Ascending aorta (tissue), 2 donors: ENCODE data around the gene TAF11L6. TPM values are rescaled to one million over a fixed set of nuclear protein-coding genes. Genes with fewer than 3 reads are reported as not detected.
"Not testable (repeated sequence)": the region's sequence is repeated elsewhere in the genome, so short reads cannot be mapped to it uniquely, and the experiment has no call there.

Experiments
- DNase-seq, 2 donors: peaks; one replicate each; pipeline ENCODE4 v3.0.0-alpha.2; 2019; ENCODE audit warnings: low spot score in 2 of 2
- H3K27ac ChIP-seq, 2 donors: fragments of 200-600 bp; sonication (generic); one replicate each; pipeline ENCODE4 v1.5.1; 2016 to 2017; ENCODE audit warnings: mild to moderate bottlenecking in 1 of 2
- H3K27me3 ChIP-seq: fragments of 200-600 bp; sonication (generic); one replicate; pipeline ENCODE4 v1.5.1; 2017
- H3K36me3 ChIP-seq, 2 donors: fragments of 200-600 bp; sonication (generic); one replicate each; pipeline ENCODE4 v1.5.1; 2016
- H3K4me1 ChIP-seq, 2 donors: fragments of 200-600 bp; sonication (generic); one replicate each; pipeline ENCODE4 v1.5.1; 2016 to 2017; ENCODE audit warnings: mild to moderate bottlenecking in 1 of 2
- H3K4me3 ChIP-seq, 2 donors: fragments of 200-600 bp; sonication (generic); one replicate each; pipeline ENCODE4 v1.5.1; 2016 to 2017; ENCODE audit warnings: mild to moderate bottlenecking in 1 of 2
- H3K9me3 ChIP-seq, 2 donors: fragments of 200-600 bp; sonication (generic); one replicate each; pipeline ENCODE4 v1.5.1; 2016
- intact Hi-C: fragments of 100-400 bp; cut with DNase I; formaldehyde crosslinking; loops from one replicate; pipeline ENCODE4 v1.15.1; 2023
- total RNA-seq: library from RNA; depleted of rRNA; stranded (reverse); fragments of >200 nt; gene quantifications from one replicate; pipeline ENCODE4 v1.1.0, GENCODE V29; 2016
- TF ChIP-seq, protein P1 (sequence below), 3 experiments: fragments of 200-600 bp in 2 of 3; fragments of 450-650 bp in 1 of 3; sonication (generic) in 2 of 3; IDR thresholded peaks; one replicate each; pipeline ENCODE4 v1.5.1; 2016 to 2019; ENCODE audit warnings: antibody characterized with exemption in 3 of 3, mild to moderate bottlenecking in 1 of 3, moderate library complexity in 1 of 3

TAF11L6 gene
- not detected for total RNA-seq

GRCh38 chr5:17528369-17528768, at the start of gene TAF11L6:
TSS of gene TAF11L6 (plus strand) at chr5:17528669.
- H3K4me3 ChIP-seq, H3K9me3 ChIP-seq, H3K27me3 ChIP-seq, H3K36me3 ChIP-seq, intact Hi-C loops, H3K27ac ChIP-seq, DNase-seq, H3K4me1 ChIP-seq: not testable (repeated sequence)

GRCh38 chr5:17481378-17481777, 47.1 kb upstream of the TAF11L6 start:
- Histone ChIP-seq H3K9me3 (no peaks in the 10 kb centered on the region), H3K36me3 (no peaks in the 10 kb centered on the region), H3K27ac (no peak overlapping the region), H3K4me3 (no peak overlapping the region), H3K27me3 (no peaks in the 10 kb centered on the region), H3K4me1 (no peaks in the 10 kb centered on the region)
- no peak for DNase-seq
- intact Hi-C loops: loop anchor here (10.0 kb wide), 1 partner anchor 267 kb away; the partner anchor contains the start of gene BASP1
- TF ChIP-seq, protein P1, sequence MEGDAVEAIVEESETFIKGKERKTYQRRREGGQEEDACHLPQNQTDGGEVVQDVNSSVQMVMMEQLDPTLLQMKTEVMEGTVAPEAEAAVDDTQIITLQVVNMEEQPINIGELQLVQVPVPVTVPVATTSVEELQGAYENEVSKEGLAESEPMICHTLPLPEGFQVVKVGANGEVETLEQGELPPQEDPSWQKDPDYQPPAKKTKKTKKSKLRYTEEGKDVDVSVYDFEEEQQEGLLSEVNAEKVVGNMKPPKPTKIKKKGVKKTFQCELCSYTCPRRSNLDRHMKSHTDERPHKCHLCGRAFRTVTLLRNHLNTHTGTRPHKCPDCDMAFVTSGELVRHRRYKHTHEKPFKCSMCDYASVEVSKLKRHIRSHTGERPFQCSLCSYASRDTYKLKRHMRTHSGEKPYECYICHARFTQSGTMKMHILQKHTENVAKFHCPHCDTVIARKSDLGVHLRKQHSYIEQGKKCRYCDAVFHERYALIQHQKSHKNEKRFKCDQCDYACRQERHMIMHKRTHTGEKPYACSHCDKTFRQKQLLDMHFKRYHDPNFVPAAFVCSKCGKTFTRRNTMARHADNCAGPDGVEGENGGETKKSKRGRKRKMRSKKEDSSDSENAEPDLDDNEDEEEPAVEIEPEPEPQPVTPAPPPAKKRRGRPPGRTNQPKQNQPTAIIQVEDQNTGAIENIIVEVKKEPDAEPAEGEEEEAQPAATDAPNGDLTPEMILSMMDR (IDR thresholded peaks at IDR 0.05): no peak

DNA sequence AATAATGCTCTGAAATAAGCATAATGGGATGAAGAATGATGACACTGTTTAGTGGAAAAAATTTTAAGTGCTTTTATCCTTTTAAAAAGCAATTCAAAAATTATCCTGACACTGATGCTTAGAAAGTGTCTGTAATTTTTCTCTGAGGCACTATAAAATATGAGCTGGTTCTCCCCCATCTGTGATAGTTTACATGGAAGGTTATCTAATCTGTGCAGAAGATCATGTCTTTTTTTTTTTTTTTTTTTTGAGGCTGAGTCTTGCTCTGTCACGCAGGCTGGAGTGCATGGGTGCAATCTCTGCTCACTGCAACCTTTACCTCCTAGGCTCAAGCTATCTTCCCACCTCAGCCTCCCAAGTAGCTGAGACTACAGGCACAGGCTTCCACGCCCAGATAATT, 45.7 kb upstream of the TAF11L6 start:
- no peak for DNase-seq
- no peak overlapping the region for H3K27ac ChIP-seq
- TF ChIP-seq, protein P1 (IDR thresholded peaks at IDR 0.05): no peak
- no peaks in the 10 kb centered on the region for H3K4me1 ChIP-seq
- no peak overlapping the region for H3K4me3 ChIP-seq
- H3K27me3 ChIP-seq: no peaks in the 10 kb centered on the region
- no peaks in the 10 kb centered on the region for H3K9me3 ChIP-seq
- intact Hi-C loops: loop anchor here (10.0 kb wide), 1 partner anchor 268 kb away; the partner anchor contains the start of gene BASP1
- no peaks in the 10 kb centered on the region for H3K36me3 ChIP-seq

- H3K9me3 ChIP-seq, H3K36me3 ChIP-seq, H3K27me3 ChIP-seq, H3K4me1 ChIP-seq, H3K27ac ChIP-seq, H3K4me3 ChIP-seq, DNase-seq: not testable (repeated sequence)
- intact Hi-C loops: loop anchor here (10.0 kb wide), 1 partner anchor 272 kb away; the partner anchor contains the start of gene BASP1
Measured at GRCh38 chr5:17486464-17487173, 41.9 kb upstream of the TAF11L6 start.

- Histone ChIP-seq H3K27ac (no peak overlapping the region), H3K4me1 (no peaks in the 10 kb centered on the region), H3K27me3 (no peaks in the 10 kb centered on the region), H3K4me3 (no peak overlapping the region), H3K9me3 (no peaks in the 10 kb centered on the region), H3K36me3 (no peaks in the 10 kb centered on the region)
- TF ChIP-seq, protein P1 (IDR thresholded peaks at IDR 0.05): no peak
- DNase-seq: no peak
- intact Hi-C loops: loop anchor here (10.0 kb wide), 1 partner anchor 272 kb away; the partner anchor contains the start of gene BASP1
Measured at GRCh38 chr5:17487174-17487512, 41.3 kb upstream of the TAF11L6 start.

- H3K36me3 ChIP-seq, H3K27ac ChIP-seq, H3K27me3 ChIP-seq, intact Hi-C loops, DNase-seq, H3K4me3 ChIP-seq, H3K9me3 ChIP-seq, H3K4me1 ChIP-seq: not testable (repeated sequence)
Measured at GRCh38 chr5:17491257-17491656, 37.2 kb upstream of the TAF11L6 start.

DNA sequence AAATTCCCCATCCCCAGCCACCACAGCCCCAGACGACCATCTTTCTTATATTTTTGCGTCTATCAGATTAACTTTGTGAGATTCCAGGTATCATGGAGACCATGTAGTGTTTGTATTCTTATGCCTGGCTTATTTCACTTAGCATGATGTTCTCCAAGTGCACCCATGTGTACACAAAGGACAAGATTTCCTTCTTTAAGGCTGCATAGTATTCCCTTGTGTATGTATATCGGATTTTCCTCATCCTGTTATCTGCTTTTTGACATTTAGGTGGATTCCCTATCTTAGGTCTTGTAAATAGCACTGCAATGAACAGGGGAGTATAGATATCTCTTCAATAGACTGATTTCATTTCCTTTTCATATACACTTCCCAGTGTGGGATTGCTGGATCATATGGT, 35.7 kb upstream of the TAF11L6 start:
- Histone ChIP-seq H3K27ac (no peak overlapping the region), H3K36me3 (no peaks in the 10 kb centered on the region), H3K4me1 (no peaks in the 10 kb centered on the region), H3K9me3 (no peaks in the 10 kb centered on the region), H3K27me3 (no peaks in the 10 kb centered on the region), H3K4me3 (no peak overlapping the region)
- no peak for DNase-seq
- intact Hi-C loops: no loop called here
- TF ChIP-seq, protein P1 (IDR thresholded peaks at IDR 0.05): no peak
